HepG2 (cell line): Measurements from ENCODE around the gene LOX. TPM values are rescaled to one million over a fixed set of nuclear protein-coding genes. Genes with fewer than 3 reads are reported as not detected.

Experiments used
- GLMP ChIP-seq: sonication (generic); formaldehyde crosslinking; IDR thresholded peaks from 2 replicates; pipeline ENCODE4 v1.9.0; 2021; ENCODE audit warnings: missing genetic modification reagents, mild to moderate bottlenecking, borderline replicate concordance
- MAF1 ChIP-seq: sonication (generic); formaldehyde crosslinking; IDR thresholded peaks from 2 replicates; pipeline ENCODE4 v1.5.0; 2020; ENCODE audit warnings: missing genetic modification reagents, borderline replicate concordance
- MED13 ChIP-seq: sonication (generic); formaldehyde crosslinking; IDR thresholded peaks from 2 replicates; pipeline ENCODE4 v1.5.0; 2020; ENCODE audit warnings: missing genetic modification reagents
- NR0B2 ChIP-seq: sonication (generic); formaldehyde crosslinking; IDR thresholded peaks from 2 replicates; pipeline ENCODE4 v1.4.0; 2020; ENCODE audit warnings: mild to moderate bottlenecking, missing genetic modification reagents
- NR1H2 ChIP-seq: sonication (generic); formaldehyde crosslinking; IDR thresholded peaks from 2 replicates; pipeline ENCODE4 v1.8.1; 2022; ENCODE audit warnings: low read depth, missing genetic modification reagents, borderline replicate concordance
- PITX1 ChIP-seq: sonication (generic); formaldehyde crosslinking; IDR thresholded peaks from 2 replicates; pipeline ENCODE4 v1.5.1; 2020; ENCODE audit warnings: mild to moderate bottlenecking, missing genetic modification reagents
- RAD21 ChIP-seq: fragments of 450-650 bp; formaldehyde crosslinking; IDR thresholded peaks from 2 replicates; pipeline ENCODE4 v1.5.0; 2020; ENCODE audit warnings: mild to moderate bottlenecking
- RCOR2 ChIP-seq: IDR thresholded peaks from 2 replicates; pipeline ENCODE4 v1.6.1; 2016; ENCODE audit warnings: missing biosample characterization, missing genetic modification reagents
- SMARCC2 ChIP-seq: fragments of 450-650 bp; IDR thresholded peaks from 2 replicates; pipeline ENCODE4 v1.6.1; 2017; ENCODE audit warnings: antibody characterized with exemption, mild to moderate bottlenecking
- SRSF1 ChIP-seq: fragments of 200-400 bp; formaldehyde crosslinking; optimal IDR thresholded peaks from 2 replicates; pipeline ENCODE3; 2017; ENCODE audit warnings: mild to moderate bottlenecking, low read depth, low read length, moderate library complexity
- TMF1 ChIP-seq: sonication (generic); formaldehyde crosslinking; IDR thresholded peaks from 2 replicates; pipeline ENCODE4 v1.8.1; 2022; ENCODE audit warnings: low read depth, missing genetic modification reagents
- XRCC5 ChIP-seq: fragments of 200-400 bp; formaldehyde crosslinking; optimal IDR thresholded peaks from 2 replicates; pipeline ENCODE3; 2017; ENCODE audit warnings: mild to moderate bottlenecking, low read length
- ZNF234 ChIP-seq: sonication (generic); formaldehyde crosslinking; conservative IDR thresholded peaks from 2 replicates; pipeline ENCODE4 v1.5.1; 2020; ENCODE audit warnings: mild to moderate bottlenecking, missing genetic modification reagents
- ZNF3 ChIP-seq: IDR thresholded peaks from 2 replicates; pipeline ENCODE4 v1.7.0; 2017; ENCODE audit warnings: inconsistent platforms
- ZNF619 ChIP-seq: sonication (generic); formaldehyde crosslinking; IDR thresholded peaks from 2 replicates; pipeline ENCODE4 v1.4.0; 2020; ENCODE audit warnings: mild to moderate bottlenecking, missing genetic modification reagents
- polyA plus RNA-seq, 8 experiments: library from polyadenylated mRNA; depleted of rRNA in 3 of 8; stranded (reverse) in 7 of 8; unstranded in 1 of 8; fragments of >200 nt; fragmentation: Illumina TruSeq in 4 of 8; extraction: Trizol in 4 of 8; gene quantifications; 2 replicates each; pipeline versions ENCODE4 v1.2.1 to v1.2.3, GENCODE V29; 2011 to 2016; ENCODE audit warnings: low read depth in 4 of 8, missing spikeins in 1 of 8, mixed read lengths in 1 of 8; ENCODE audit not compliant: insufficient read depth in 1 of 8
- total RNA-seq, 5 experiments: library from RNA; depleted of rRNA; stranded (reverse); fragments of >200 nt; fragmentation: Illumina TruSeq; extraction: Trizol; gene quantifications; 2 replicates each; pipeline ENCODE4 v1.2.3, GENCODE V29; 2016; ENCODE audit warnings: low read depth in 1 of 5
- TF ChIP-seq, protein P1 (sequence below): sonication (generic); formaldehyde crosslinking; IDR thresholded peaks from 2 replicates; pipeline ENCODE4 v1.4.0; 2020; ENCODE audit warnings: missing genetic modification reagents
- TF ChIP-seq, protein P2 (sequence below): sonication (generic); formaldehyde crosslinking; IDR thresholded peaks from 2 replicates; pipeline ENCODE4 v1.9.0; 2022; ENCODE audit warnings: missing genetic modification reagents, mild to moderate bottlenecking, borderline replicate concordance
- TF ChIP-seq, protein P3 (sequence below): sonication (generic); formaldehyde crosslinking; IDR thresholded peaks from 2 replicates; pipeline ENCODE4 v1.5.1; 2020; ENCODE audit warnings: missing genetic modification reagents, mild to moderate bottlenecking, borderline replicate concordance
- TF ChIP-seq, protein P4 (sequence below): sonication (generic); formaldehyde crosslinking; IDR thresholded peaks from 2 replicates; pipeline ENCODE4 v1.9.0; 2021; ENCODE audit warnings: missing genetic modification reagents, borderline replicate concordance

The LOX gene
- total and polyA plus RNA-seq, 2 of the 13 experiments (the other 11 are each of a cell fraction or from before 2014, with no cell fraction given) = 0.73 to 173 TPM

GRCh38 chr5:122076669-122077365, 1.2 kb downstream of the LOX start (continued):
- TF ChIP-seq, protein P1, sequence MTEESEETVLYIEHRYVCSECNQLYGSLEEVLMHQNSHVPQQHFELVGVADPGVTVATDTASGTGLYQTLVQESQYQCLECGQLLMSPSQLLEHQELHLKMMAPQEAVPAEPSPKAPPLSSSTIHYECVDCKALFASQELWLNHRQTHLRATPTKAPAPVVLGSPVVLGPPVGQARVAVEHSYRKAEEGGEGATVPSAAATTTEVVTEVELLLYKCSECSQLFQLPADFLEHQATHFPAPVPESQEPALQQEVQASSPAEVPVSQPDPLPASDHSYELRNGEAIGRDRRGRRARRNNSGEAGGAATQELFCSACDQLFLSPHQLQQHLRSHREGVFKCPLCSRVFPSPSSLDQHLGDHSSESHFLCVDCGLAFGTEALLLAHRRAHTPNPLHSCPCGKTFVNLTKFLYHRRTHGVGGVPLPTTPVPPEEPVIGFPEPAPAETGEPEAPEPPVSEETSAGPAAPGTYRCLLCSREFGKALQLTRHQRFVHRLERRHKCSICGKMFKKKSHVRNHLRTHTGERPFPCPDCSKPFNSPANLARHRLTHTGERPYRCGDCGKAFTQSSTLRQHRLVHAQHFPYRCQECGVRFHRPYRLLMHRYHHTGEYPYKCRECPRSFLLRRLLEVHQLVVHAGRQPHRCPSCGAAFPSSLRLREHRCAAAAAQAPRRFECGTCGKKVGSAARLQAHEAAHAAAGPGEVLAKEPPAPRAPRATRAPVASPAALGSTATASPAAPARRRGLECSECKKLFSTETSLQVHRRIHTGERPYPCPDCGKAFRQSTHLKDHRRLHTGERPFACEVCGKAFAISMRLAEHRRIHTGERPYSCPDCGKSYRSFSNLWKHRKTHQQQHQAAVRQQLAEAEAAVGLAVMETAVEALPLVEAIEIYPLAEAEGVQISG (CRISPR knock-in tag) = peak; percentile 61
- TF ChIP-seq SRSF1 (peak; percentile 62), RCOR2 (0 out of 2 replicates have a peak, but pooled peaks have one; percentile 34), PITX1 (CRISPR knock-in tag) (peak; percentile 26; the same call in 1 of the 2 replicates), NR1H2 (CRISPR knock-in tag) (peak; percentile 18; the same call in 1 of the 2 replicates), MED13 (CRISPR knock-in tag) (no peak), ZNF619 (CRISPR knock-in tag) (peak; percentile 18; the same call in 1 of the 2 replicates), TMF1 (CRISPR knock-in tag) (0 out of 2 replicates have a peak, but pooled peaks have one; percentile 13), SMARCC2 (no peak), RAD21 (CRISPR knock-in tag) (peak; percentile 57), ZNF3 (CRISPR knock-in tag) (no peak), XRCC5 (peak; percentile 77), GLMP (CRISPR knock-in tag) (no peak), NR0B2 (CRISPR knock-in tag) (peak; percentile 50; the same call in 1 of the 2 replicates), ZNF234 (CRISPR knock-in tag) (no peak), MAF1 (CRISPR knock-in tag) (no peak)
- TF ChIP-seq, protein P2, sequence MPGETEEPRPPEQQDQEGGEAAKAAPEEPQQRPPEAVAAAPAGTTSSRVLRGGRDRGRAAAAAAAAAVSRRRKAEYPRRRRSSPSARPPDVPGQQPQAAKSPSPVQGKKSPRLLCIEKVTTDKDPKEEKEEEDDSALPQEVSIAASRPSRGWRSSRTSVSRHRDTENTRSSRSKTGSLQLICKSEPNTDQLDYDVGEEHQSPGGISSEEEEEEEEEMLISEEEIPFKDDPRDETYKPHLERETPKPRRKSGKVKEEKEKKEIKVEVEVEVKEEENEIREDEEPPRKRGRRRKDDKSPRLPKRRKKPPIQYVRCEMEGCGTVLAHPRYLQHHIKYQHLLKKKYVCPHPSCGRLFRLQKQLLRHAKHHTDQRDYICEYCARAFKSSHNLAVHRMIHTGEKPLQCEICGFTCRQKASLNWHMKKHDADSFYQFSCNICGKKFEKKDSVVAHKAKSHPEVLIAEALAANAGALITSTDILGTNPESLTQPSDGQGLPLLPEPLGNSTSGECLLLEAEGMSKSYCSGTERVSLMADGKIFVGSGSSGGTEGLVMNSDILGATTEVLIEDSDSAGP (CRISPR knock-in tag) = peak; percentile 52; the same call in 1 of the 2 replicates
- TF ChIP-seq, protein P3, sequence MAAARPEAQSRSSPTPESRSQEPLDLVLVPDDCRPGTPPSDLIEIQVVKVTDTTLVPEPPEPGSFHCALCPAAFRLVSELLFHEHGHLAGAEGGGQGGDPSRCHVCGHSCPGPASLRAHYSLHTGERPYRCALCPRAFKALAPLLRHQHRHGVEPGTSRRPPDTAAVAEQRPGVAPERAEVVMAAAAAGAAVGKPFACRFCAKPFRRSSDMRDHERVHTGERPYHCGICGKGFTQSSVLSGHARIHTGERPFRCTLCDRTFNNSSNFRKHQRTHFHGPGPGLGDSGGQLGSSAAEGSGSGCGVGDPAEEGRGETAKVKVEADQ (CRISPR knock-in tag) = 0 out of 2 replicates have a peak, but pooled peaks have one; percentile 19
- TF ChIP-seq, protein P4, sequence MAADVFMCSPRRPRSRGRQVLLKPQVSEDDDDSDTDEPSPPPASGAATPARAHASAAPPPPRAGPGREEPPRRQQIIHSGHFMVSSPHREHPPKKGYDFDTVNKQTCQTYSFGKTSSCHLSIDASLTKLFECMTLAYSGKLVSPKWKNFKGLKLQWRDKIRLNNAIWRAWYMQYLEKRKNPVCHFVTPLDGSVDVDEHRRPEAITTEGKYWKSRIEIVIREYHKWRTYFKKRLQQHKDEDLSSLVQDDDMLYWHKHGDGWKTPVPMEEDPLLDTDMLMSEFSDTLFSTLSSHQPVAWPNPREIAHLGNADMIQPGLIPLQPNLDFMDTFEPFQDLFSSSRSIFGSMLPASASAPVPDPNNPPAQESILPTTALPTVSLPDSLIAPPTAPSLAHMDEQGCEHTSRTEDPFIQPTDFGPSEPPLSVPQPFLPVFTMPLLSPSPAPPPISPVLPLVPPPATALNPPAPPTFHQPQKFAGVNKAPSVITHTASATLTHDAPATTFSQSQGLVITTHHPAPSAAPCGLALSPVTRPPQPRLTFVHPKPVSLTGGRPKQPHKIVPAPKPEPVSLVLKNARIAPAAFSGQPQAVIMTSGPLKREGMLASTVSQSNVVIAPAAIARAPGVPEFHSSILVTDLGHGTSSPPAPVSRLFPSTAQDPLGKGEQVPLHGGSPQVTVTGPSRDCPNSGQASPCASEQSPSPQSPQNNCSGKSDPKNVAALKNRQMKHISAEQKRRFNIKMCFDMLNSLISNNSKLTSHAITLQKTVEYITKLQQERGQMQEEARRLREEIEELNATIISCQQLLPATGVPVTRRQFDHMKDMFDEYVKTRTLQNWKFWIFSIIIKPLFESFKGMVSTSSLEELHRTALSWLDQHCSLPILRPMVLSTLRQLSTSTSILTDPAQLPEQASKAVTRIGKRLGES (CRISPR knock-in tag) = no peak
